PC-9 (cell line): ENCODE data around the gene PKNOX2.

Experiments used
- CTCF ChIP-seq: fragments of 200-600 bp; sonication (generic); conservative IDR thresholded peaks from 2 replicates; pipeline ENCODE4 v1.6.1; 2017; ENCODE audit warnings: mixed run types, antibody characterized with exemption, mild to moderate bottlenecking, moderate library complexity
- EZH2 ChIP-seq: fragments of 200-600 bp; sonication (generic); IDR thresholded peaks from 2 replicates; pipeline ENCODE4 v1.8.0; 2017; ENCODE audit warnings: antibody characterized with exemption, low read depth

DNA sequence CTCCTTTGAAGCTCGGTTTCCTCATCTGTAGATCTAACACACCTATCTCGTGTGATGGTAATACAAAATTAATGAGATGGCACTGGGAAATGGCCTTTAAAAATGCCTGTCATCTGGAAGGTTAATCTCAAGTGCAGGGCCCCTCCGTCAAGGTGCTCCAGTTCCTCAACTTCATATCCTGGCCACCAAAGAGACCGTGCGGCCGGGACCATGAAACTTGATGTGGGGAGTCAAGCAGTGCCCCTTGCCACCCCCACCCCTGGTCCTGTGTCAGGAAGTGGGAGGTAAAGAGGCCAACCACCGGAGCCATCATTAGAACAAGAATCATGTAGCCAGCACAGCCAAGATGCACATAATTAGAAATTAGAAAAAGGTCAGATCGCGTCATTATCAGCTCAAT, 223.3 kb downstream of the PKNOX2 start:
- TF ChIP-seq CTCF, result no peak
- no peak for TF ChIP-seq EZH2
